ENCODE results near the gene TSPAN9.

The TSPAN9 gene

DNA sequence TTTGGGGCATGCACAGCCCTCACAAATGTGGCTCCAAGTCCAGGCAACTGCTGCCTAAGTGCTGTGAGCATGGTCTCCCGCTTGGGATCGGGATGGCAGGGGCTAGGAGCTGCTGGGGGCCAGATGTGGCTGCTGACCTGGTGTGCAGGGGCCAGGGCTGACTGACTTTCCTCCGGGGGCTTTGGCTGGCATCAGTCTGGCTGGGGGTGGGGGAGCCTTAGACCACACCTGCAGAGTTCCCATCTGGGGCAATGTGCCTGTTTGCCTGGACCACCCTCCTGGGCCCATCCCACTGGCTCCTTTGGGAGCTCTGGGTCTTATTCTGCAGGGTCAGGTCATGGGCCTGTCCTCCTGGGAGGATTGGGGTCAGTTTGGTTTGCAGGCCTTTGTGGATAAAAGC, 90.5 kb downstream of the TSPAN9 start:
- no peak for DNase-seq

DNA sequence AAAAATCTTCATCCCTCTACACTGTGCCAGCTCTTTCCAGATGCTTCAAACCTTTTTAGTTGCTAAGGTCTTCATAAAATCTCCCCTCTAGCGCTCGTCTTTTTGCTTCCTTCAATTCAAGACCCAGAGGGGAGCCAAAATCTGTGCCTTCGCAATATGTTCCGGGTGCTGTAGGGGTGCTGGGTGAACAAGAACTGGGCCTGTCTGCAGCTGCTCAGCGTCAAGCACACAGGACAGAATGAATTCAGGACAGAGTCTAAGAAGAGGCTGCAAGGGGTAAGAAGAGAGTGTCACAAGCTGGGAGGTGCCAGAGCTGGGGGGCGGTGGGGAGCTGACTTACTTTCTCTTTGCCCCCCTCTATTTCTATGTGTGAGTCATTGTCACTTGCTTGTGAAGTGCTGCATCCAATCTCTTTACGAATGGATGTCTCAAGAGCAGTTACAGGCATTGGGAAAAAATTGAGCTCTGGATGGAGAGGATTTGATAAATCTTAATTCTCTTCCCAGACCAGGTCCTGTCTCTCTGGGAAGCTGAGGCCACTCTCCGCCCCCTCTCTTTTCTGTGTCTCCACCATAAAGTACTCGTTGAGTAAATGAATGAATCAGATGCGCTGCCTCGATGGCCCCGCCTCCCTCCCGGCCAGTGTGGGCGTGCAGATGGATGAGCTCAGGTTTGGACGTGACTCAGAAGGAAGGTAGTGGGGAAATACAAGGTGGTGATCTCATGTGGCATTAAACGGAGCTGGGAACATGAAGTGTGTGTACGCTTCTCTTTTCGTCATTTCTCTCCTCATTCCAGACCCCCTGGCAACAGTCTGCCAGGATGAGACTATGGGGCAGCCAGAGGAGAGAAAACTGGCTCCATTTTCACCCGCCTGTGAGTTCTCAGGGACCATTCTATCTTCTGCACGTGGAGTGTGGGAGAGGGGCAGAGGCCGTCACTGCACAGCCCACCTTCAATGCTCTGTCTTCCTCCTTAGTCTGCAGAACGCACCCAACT, 91.3 kb downstream of the TSPAN9 start:
- peak; percentile 16 for DNase-seq

DNA sequence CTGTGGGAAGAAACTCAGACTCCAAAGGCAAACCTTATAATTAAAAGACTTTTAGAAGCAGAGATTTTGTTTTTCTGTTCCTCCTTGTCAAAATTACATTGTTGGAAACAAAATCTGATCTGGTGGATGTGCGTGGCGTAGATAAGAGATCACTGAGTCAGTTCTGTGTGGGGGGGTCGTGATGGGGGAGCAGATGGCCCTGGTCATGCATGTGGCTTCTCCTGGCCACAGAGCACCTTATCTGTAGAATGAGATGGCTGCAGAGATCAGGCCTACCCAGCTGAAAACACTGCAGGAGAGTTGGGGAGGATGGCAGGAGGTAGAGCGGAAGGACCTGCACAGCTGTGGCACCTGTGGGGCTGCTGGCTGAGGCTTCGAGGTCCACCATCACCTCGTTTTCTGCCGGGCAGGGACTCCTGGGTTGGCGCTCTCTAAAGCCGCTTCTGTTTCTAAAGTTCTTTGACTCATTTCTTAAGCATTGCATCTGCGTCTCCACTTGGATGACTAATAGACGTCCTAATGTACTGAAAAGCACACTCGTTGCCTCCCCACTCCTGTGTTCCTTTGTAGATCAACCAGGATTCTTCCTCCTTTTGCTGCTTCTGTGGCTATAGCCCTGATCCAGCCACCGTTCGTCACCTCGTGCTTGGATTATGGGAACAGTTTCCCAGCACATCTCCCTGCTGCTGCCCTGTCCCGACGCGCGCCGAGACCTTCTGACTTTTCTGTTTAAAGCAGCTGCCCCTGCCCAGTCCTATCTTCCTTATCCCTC, 93.4 kb downstream of the TSPAN9 start:
- DNase-seq: no peak

DNA sequence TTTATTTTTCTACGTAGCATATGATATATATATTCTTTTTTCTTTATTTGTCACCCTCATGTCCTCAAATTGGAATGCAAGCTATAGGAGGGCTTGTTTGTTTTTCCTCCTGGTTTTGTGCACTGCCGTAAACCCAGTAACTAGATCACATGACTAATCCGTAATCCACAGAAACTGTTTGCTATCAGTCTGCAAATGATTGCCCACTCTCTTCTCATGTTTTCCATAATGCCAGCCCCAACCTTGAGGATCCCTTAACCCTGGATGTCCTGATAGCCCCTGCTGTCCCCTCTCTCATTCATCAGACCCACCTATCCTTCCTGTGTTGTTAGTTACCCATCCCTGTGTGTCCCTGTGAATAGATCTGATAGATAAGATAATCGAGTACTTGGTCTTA, 94.0 kb downstream of the TSPAN9 start:
- DNase-seq: no peak

DNA sequence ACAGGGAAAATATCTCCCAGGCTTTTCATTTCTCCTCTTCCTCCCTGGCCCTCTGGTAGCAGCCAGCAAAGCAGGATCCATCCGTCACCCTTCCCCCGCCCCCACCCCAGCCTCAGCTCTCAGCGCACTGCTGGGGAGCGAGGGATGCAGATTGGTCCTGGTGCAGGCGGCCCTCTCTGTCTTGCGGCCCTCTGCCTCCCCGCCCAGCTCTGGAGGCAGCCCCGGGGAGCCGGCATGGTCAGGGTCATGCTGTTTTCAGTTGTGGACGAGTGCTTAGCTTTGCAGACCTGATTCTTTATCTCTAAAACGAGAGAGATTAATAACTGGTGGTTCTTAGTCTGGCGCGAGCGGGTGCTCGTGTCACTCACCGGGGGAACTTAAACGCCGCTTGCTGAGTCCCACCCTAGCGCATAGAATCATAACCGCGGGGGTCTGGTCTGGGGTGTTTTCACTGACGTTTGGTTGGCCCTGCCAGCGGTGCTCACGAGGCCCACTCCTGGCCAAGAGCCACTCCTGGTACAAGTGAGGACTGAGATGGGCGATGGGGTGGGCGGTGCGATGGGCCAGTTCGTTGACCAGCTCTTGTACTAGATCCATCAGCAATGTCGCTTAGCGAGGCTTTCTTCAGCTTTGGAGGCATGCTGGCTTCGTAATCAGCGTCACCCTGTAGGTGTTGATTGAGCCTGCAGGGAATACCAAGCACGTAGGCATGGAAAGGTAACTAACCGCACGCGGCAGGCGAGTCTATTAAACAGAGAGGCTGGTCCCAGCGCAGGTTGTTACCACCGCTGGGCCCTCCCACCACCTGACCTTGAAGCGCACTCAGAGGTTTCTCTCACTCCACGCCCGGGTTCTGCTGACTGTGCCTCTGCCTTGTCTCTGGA, 95.2 kb downstream of the TSPAN9 start:
- DNase-seq: no peak

DNA sequence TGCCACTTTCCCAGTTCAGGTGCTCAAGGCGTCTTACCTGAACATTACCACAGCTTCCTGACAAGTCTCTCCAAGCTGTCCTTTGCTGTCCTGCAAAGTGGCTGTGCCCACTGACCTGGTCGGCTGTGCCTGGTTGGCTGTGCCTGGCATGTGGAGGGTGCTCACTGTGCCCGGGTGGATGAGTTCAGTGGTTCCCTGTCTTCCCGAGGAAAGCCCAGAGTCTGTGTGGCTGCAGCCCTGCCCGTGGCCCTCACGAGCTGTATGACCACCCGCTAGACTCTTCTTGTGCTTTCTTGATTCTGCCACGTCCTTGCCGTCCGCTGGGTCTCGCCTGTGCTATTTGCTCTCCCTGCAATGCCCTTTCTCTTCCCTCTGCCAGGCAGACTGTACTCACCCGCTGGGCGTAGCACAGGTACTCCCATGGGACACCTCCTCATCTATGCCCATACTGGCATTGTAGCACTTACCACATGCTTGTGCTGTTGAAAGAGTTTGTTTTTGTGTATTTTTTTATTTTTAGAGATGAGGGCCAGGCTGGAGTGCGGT, 95.9 kb downstream of the TSPAN9 start:
- DNase-seq: no peak

DNA sequence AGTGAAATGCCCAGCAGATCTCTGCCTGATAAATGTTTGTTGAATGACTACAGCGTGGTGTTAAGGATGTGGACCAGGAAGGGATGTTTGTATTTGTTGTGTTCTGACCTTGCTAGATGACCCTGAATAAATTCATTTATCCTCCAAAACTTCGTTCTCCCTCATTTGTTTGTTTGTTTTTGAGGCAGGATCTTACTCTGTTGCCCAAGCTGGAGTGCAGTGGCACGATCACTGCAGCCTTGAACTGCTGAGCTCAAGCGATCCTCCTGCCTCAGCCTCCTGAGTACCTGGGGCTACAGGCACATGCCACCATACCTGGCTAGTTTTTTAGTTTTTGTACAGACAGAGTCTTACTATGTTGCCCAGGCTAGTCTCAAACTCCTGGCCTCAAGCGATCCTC, 96.7 kb downstream of the TSPAN9 start:
- no peak for DNase-seq

DNA sequence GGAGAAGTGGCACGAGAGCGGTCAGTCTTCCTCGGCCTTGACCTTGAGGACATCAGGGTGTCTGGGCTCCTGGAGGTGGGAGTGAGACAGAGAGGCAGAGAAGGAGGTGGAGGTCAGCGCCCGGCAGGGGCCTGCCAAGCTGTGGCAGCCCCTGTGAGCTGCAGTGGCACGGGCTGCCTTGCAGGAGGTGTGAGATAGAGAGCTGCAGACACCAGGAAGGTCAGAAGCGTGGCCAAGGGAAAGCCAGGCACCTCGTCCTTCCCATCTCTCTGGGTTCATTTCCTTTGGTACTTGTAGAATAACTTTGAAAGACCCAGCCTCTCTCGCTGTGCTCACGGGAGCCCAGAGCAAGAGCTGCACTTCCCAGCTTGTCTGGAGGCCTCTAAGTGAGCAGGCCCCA, 98.1 kb downstream of the TSPAN9 start:
- no peak for DNase-seq

DNA sequence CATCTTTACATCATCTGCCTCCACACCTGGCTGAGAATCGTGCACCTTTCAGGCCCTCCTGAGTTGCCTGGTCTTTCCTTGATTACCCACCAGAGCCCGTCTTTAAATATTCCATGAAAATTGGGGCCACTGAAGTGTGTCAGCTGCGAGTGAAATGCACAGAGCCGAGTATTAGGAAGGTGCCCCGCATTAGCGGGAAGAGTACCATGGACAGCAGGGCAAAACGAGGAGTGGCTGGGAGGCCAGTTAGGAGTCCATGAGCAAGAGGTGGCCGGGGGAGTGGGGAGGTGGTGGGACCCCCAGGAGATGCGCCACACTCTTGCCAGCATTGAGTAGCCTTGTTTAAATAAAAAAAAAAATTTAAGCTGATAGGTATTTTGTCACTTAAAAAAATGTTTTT, 99.6 kb downstream of the TSPAN9 start:
- DNase-seq: no peak

DNA sequence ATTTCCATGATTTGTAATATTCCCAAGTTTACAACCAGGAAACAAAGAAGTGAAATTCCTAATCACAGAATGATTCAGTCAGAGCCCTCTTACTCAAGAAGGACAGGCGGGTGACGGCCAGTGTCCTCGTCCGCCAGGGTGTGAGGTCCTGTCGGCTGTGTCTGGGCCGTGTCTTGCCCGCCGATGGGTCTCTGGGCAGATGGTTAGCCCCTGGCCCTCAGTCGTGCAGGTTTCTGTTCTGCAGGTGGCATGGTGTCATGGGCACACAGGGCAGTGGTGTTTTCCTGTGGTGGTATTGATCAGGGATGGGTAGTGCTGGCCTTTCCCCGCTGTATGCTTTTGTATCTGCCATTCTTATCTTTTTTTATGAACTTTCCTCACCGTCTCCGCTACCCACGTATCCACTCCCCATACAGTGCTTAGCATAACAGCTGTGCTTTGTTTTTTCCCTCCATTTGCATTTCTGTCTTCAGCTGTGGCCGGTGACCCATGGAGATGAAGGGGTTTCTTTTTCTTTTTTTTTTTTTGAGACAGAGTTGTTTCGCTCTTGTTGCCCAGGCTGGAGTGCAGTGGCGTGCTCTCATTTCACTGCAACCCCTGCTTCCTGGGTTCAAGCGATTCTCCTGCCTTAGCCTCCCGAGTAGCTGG, 100.7 kb downstream of the TSPAN9 start:
- no peak for DNase-seq

DNA sequence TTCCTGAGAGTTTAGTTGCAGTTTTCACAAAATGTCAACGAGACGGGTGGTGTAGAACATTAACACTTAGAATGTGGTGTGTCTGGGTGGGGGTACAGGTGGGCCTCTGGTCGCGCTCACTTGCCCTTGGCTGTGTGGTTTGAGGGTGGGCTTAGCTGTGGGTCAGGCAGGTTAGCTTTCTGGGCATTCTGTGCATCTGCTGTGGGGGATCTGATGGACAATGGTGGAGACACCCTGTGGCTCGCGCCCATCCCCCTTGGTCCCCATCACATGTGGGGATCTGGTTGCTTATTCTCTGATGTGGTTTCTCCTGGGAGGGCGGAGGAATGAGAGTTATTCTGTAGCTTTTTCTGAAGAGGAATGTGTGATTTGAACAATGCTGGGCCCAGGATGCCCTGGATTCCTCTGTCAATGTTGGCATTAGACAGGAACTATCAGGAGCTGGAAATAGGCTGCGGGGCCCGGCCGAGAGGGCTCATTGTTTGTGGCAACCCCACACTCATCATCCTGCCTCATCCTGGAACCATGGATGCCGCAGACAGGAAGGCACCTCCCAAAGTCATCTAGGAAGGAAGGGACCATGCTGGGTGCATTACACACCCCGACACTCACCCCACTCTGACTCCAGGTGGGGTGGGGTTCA, 101.6 kb downstream of the TSPAN9 start:
- DNase-seq: no peak

DNA sequence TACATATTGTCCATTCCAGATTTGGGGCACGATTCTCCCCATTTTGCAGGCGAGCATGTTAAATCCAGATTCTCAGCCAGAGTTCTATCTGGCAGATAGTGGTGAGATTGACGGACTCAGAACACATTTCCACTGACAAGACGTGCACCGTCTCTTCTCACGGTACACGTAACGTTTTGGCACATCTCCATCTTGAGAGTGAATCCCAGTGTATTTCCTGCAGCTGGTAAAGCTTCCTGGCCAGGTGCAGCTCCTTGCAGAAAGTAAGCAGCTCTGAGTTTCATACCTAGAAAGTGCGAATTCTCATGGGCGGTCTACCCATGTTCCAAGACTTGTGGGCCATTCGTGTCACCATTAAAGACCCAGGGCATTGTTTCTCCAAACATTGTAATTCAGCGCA, 102.6 kb downstream of the TSPAN9 start:
- DNase-seq: no peak

DNA sequence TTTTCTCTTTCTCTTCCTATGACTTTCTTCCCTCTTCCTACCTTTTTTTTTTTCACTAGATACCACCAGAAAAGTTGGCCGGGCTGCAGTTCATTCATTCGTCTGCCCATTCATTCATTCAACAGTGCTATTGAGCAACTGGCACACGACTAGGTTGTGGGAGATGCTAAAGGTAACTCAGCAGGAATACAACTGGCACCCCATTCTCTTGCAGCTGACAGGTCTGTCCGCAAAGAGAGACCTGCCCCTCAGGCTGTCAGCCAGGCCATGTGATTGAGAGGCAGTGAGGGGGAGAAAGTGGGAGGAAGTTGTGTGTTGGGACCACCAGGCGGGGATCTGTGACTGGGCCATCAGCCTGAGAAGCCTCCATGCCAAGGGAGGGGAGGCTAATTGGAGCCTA, 105.2 kb downstream of the TSPAN9 start:
- no peak for DNase-seq

DNA sequence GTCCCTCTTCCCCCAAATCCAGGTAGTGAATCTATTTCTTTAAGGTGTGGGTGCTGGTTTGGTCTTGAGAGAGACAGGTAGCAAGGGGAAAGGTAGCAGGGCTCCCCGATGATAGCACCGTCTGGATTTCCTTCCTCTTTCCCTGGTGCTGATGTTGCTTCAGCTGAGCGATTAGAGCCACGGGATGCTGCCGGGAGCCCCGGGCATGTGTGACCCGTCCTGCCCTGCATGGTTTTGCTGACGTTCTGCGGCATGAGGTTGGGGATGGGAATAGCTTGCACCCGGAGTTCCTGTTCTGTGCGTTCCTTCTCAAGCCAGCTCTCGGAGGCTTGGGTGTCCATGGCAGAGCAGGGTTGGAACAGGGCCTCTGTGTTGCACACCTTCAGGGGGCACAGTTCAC, 107.3 kb downstream of the TSPAN9 start:
- no peak for DNase-seq

DNA sequence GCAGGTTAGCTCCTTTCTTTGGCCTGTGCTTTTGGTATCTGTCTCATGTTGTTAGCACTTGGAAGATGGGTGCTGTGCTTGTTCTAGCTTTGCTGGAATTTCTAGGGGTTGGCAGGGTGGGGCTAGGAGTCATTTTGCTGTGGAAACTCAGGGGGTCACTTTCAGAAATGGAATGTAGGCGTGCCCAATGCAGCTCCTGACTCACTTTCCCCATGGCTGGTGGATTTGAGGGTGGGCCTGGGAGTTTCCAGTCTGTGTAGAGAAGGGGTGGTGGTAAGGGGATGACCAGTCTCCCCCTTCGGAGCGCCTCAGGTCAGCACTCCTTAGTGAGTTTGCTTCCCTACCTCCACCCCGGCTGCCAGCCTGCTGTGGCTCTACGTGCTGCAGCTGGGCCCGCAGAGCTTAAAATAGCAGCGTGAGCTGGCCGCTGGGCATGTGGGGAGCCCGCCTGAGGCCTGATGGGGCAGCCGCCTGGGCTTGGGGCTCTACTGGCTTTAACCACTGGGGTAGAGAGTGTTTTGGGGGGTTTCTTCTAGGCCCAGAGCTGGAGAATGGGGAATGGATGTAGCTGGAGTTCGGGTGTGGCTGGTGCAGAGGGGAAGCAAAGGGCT, 108.2 kb downstream of the TSPAN9 start:
- no peak for DNase-seq

DNA sequence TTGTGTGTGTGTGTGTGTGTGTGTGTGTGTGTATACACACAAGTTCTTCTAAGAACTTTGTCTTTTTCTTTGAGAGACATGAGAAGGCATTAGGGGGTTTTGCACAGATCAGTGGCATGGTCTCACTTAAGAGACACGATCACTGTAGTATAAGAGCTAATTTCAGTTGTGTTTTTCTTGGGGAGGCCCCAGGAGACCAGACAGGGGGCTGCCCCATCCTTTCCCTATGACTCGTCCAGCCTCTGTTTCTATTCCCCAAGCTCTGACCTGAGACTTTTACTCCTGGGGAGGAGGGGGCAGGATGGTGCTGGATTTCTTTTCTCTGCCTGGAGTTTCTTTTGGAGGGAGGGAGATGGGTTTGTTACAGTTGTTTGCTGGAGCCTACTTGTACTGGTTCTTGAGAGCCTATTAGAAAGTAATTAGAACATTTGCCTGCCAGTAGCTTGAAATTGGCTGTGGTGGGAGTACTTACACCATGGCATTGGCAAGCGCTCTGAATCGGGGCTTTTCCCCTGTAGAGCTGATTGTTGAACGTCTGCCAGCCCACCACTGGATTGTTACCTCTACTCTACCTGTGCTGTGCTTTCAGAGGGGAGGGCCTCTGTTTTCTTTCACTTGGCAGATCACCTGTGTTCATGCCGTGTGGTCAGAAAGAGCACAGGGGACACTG, 109.5 kb downstream of the TSPAN9 start:
- no peak for DNase-seq

DNA sequence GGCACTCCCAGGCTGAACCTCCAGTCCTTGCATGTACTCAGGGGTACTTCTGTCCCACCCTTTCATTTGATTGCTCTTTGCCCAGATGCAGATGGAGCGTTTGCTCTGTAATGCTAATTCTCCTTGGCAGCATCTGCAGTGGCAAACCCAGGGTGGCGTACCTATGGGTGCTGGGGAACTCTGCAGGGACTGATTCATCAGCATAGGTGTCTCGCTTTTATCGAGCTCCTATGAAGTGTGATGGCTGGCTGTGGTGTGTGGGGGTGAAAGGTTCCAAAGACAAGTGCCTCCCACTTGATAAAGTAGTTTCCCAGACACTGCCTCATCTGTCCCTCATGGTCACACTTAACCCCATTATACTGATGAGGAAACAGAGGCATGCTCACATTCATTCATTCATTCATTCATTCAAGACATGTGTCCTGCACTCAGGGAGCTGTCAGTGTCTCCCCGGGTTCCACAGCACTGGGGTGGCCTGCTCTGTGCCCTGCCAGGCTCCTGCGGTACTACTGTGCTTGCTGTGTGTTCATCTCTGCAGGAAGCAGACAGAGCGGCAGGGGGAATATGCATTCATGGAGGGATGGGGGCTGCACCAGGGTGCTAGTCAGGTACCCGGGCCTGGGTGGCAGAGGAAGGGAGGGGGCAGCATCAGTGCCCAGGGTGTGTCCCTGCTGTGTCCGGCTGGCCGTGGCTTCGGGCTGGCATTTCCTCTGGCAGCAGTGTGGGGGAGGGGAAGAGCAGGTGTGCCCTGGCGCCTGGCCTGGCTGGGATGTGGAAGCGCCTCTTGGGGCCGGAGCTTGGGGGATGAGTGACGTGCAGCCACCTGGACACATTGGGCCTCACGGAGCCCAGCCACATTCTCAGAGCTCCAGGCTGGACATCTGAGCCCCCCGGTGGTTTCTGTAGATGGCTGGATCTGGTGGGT, 110.9 kb downstream of the TSPAN9 start:
- DNase-seq: no peak

DNA sequence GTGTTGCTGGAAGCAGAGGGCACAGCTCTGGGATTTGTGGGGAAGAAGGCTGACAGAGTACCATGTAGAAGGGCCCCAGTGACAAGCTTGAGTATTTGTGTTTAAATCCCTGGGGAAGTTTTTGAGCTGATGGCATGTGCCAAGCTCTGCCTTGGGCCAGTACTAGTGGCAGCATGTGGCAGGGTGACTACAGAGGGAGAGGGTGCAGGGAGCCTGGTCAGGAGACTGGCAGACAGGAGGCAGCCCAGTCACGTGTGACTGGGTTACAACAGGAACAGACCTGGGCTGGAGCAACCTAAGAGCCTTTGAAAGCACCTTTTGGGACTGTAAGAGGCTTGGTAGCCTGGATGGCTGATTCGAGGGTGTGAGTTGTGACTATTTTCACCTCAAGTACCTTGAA, 112.1 kb downstream of the TSPAN9 start:
- no peak for DNase-seq

DNA sequence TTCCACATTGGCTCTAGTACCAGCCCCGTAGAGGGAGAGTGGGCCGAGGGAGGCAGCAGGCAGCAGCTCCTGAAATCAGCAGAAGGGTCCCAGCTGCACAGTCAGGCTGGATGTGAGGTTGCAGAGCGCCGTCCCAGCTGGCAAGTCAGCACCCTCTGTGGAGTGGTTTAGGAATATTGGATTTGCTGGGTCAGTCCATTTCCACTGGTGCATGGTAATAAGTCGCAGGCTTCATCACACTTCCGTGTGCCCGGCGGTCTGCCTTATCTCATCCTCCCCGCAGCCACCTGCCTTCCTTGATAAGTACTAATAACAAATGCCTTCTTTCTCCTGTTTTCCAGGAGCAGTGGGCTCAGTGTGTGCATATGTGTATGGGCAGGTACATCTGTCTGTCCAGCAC, 112.9 kb downstream of the TSPAN9 start:
- DNase-seq: no peak

DNA sequence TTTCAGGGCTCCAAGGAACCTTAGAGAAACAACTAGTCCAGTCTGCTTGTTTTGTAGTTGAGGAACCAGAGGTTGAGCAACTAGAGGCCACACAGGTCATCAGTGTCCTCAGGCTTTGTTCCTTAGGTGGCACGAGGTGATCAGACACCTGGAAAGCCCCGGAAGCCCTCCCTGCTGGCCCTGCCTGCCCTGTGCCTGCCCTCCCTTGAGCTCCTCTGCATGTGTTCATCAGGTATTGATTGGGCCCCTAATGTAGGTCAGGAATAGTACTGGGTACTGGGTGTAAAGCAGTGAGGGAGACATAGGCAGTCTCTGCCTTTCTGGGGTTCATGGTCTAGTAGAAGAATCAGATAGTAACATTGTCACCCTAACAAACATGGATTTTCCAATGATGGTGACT, 114.3 kb downstream of the TSPAN9 start:
- no peak for DNase-seq
